Measurements from ENCODE around the gene BLOC1S2. TPM values are rescaled to one million over a fixed set of nuclear protein-coding genes. Genes with fewer than 3 reads are reported as not detected.

BLOC1S2 gene
- total and polyA plus RNA-seq, 2 experiments from 2014 or later = 69.0 to 72.8 TPM

- H3K27ac Mint-ChIP-seq = no peak overlapping the region
- no peak for TF ChIP-seq CREB1 (CRISPR knock-in tag; IDR thresholded peaks at IDR 0.05; ENCODE audit: low read depth)
- no peak for TF ChIP-seq POLR2AphosphoS5 (IDR thresholded peaks at IDR 0.05; ENCODE audit: low read depth)
- TF ChIP-seq ZNF331 (CRISPR knock-in tag; IDR thresholded peaks at IDR 0.05; ENCODE audit: low read depth) = no peak
- no peak for TF ChIP-seq JUNB (IDR thresholded peaks at IDR 0.05; ENCODE audit: unreplicated experiment)
- TF ChIP-seq ETS1 (IDR thresholded peaks at IDR 0.05) = no peak
- TF ChIP-seq NANOG (IDR thresholded peaks at IDR 0.05; ENCODE audit: borderline replicate concordance) = no peak
- TF ChIP-seq STAT1 (IDR thresholded peaks at IDR 0.05; ENCODE audit: unreplicated experiment) = no peak
- Histone ChIP-seq H3K79me2 (replicated peaks; ENCODE audit: insufficient read depth) (no peaks in the 10 kb centered on the region), H3K9me2 (ENCODE audit: insufficient read depth) (0 out of 2 replicates have a peak, but pooled peaks cover 6% of the 10 kb centered on the region), H3F3A (replicated peaks; ENCODE audit: low read depth) (no peaks in the 10 kb centered on the region), H3K36me3 (ENCODE audit: insufficient read depth) (no peaks in the 10 kb centered on the region), H4K20me1 (replicated peaks; ENCODE audit: insufficient read depth) (no peaks in the 10 kb centered on the region), H2AFZ (no peak overlapping the region), H3K4me3 (no peak overlapping the region), H3K4me1 (ENCODE audit: insufficient read depth) (no peaks in the 10 kb centered on the region), H3K27me3 (ENCODE audit: insufficient read depth) (no peaks in the 10 kb centered on the region), H3K4me2 (no peak overlapping the region), H3K27ac (ENCODE audit: low read depth) (no peak overlapping the region)
- no peak for DNase-seq (ENCODE audit: low spot score)
- no peaks in the 10 kb centered on the region for H3K9me3 Mint-ChIP-seq
- peaks cover 5% of the 10 kb centered on the region; the same call in 1 of the 3 replicates for H3K4me1 Mint-ChIP-seq
- H3K27me3 Mint-ChIP-seq (ENCODE audit: insufficient read depth, low read depth, poor library complexity) = peaks cover 14% of the 10 kb centered on the region
- ATAC-seq = no peak
- no peak overlapping the region for H3K4me3 Mint-ChIP-seq
- no peaks in the 10 kb centered on the region for H3K36me3 Mint-ChIP-seq (ENCODE audit: low read depth)
These were observed 47.4 kb upstream of the BLOC1S2 start for GRCh38 chr10:100333661-100334440.

GRCh38 chr10:100333106-100333505 is 46.6 kb upstream of the BLOC1S2 start:
- H3K4me2 ChIP-seq = no peak overlapping the region
- Mint-ChIP-seq H3K36me3 (ENCODE audit: low read depth) (no peaks in the 10 kb centered on the region), H3K4me3 (no peak overlapping the region), H3K27ac (no peak overlapping the region), H3K4me1 (peaks cover 2% of the 10 kb centered on the region; the same call in 1 of the 3 replicates), H3K9me3 (no peaks in the 10 kb centered on the region), H3K27me3 (ENCODE audit: insufficient read depth, low read depth, poor library complexity) (peaks cover 9% of the 10 kb centered on the region)
- no peaks in the 10 kb centered on the region for H3K4me1 ChIP-seq (ENCODE audit: insufficient read depth)
- no peak for TF ChIP-seq POLR2AphosphoS5 (IDR thresholded peaks at IDR 0.05; ENCODE audit: low read depth)
- TF ChIP-seq CTCF (conservative IDR thresholded peaks at IDR 0.05; ENCODE audit: low read depth in 2 of 2) = peak in 1 of 2 experiments; percentile 50; a peak in 2 of 4 replicates
- H3K4me3 ChIP-seq = no peak overlapping the region
- H3K27ac ChIP-seq (ENCODE audit: low read depth) = no peak overlapping the region
- H2AFZ ChIP-seq = no peak overlapping the region; the same call in 1 of the 2 replicates
- H4K20me1 ChIP-seq (replicated peaks; ENCODE audit: insufficient read depth) = no peaks in the 10 kb centered on the region
- 0 out of 2 replicates have a peak, but pooled peaks cover 6% of the 10 kb centered on the region for H3K9me2 ChIP-seq (ENCODE audit: insufficient read depth)
- H3K36me3 ChIP-seq (ENCODE audit: insufficient read depth) = no peaks in the 10 kb centered on the region
- H3K79me2 ChIP-seq (replicated peaks; ENCODE audit: insufficient read depth) = no peaks in the 10 kb centered on the region
- H3F3A ChIP-seq (replicated peaks; ENCODE audit: low read depth) = no peaks in the 10 kb centered on the region
- no peaks in the 10 kb centered on the region for H3K27me3 ChIP-seq (ENCODE audit: insufficient read depth)
- no peak for ATAC-seq
- DNase-seq (ENCODE audit: low spot score) = no peak

All from GM23338 (cell line).